HG03342 (cell line): ENCODE measurements around the gene RCOR3.
A peak's percentile ranks its signal among the peaks of the same experiment; 100 is the strongest.

ENCODE experiments used
- ATAC-seq: cut with Tn5 transposase; IDR thresholded peaks from one replicate; pipeline ENCODE4 v1.9.1; 2021; ENCODE audit warnings: mild to moderate bottlenecking, moderate library complexity; ENCODE audit not compliant: unreplicated experiment

The RCOR3 gene

DNA sequence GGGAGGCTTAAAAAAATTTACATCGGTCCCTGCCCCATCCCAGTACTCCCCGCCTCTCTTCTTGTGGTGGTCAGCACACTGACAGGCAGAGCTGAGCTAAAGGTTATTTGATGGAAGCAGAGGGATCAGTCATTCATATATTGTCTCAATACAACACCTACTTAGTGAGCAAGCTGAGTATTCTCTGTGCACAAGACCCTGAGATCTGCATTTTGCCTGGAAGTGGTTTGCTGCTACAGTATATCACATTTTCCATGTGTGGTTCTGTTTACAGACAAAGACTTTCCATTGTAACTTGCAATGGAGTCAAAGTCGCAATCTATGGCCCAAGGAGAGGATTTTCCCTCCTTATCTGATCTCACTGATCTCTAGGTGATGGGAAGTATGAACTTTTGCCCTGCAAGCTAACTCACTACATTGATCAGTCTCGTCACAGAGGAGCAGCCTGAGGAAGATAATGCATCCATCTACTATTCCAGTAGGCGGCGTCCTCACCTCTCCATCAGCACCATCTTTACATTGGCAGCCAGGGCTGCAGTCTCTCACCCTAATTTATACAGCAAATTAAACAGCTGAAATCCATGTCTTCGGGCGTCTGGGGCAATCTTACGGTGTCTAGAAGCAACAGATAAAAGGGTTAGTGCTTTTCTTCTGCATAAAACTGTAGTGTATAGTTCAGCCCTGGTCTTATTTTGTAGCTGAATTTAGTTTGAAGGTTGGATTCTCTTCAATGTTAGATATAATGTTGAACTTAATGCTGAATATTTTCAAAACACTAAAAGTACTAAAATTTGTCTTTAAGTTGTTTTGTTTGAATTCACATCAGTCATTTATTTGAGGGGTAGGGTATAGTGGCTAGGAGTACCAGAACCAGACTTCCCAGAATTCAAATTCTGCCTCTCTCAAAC, 64.2 kb downstream of the RCOR3 start:
- ATAC-seq: peak; percentile 39

DNA sequence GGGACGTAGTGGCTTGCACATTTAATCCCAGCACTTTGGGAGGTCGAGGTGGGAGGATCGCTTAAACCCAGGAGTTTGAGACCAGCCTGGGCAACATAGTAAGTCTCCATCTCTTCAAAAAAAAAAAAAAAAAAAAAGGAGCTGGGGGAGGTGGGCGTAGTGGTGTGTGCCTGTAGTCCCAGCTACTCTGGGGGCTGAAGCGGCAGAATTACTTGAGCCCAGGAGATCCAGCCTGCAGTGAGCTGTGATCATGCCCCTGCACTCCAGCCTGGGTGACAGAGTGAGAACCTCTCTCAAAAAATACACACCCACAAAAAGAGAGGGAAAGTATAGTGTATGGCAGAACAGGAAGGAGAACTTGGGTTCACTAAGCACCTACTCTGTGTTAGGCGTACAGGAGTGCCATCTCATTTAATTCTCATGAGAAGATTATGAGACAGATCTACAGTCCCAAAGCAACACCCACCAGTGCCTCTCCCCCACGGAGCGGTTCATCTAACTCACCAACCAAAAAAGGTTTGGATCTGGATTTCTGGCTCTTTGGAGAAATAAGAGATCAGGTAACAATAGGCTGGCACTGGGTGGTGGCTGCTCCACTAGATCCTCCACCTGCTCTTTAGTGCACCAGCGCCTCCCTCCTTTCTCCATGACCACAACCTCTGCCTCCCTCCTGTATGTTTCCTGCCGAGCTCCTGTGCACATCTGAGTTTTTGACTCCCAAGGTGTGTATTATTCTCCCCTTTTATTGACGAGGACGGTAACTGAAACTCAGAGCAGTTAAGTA, 66.0 kb downstream of the RCOR3 start:
- ATAC-seq: no peak

DNA sequence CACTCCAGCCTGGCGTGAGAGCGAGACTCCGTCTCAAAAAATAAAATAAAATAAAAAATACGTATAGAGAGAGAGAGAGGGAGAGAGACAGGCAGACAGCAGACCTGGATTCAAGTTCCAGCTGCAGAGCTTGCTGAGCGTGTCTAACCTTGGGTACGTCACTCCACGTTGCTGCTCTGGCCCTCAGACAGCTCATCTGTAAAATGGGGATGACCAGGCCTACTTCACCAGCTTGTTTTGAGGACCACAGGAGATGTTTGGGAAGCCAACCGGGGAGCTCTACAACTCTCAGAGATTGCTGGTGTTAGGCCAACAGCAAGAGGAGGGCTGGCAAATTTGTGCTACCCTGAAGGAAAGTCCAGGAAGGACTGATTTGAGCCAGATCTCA, 67.0 kb downstream of the RCOR3 start:
- no peak for ATAC-seq

DNA sequence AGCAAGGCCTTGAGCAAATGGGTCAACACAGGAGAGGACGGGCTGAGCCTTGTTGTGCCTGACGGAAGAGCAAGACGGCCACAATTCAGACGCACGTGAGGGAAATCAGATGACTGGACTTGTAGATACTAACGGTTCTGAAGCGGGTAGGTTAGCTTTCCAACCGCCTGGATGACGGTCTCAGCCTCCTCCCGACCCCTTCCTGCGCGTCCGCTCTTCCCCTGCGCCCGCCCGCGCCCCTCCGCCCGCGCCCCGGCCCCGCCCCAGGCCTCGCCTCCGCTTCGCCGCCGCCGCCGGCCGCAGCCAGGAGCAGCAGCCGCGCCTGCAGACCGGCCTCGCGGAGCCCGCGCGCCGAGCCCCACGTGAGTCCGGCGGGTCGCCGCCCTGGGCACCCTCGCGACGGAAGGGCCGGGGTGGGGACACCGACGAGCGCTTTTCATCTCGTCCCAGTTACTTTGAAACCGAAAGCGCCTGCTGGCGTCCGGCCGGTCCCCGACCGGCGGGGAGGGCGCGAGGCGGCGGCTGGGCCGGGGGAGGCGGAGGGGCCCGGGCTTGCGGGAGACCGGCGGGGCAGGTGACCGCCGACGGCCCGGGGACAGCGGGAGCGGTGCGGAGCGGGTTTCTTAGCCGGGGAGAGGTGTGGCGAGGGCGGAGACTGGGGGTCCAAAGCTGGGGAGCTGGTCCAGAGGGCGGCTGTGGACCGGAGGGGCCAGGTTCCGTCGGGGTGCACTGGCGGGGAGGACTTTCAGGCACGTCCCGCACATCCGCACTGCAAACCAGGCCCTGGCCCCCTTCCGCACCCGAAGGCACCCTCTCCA, 67.6 kb downstream of the RCOR3 start, which contains the start of gene TRAF5:
Gene TRAF5 (plus strand): TSS at position 306 of the 818 bp plus-strand sequence. CDS start 26,407 bp downstream, outside the sequence.
- ATAC-seq: peak; percentile 27

DNA sequence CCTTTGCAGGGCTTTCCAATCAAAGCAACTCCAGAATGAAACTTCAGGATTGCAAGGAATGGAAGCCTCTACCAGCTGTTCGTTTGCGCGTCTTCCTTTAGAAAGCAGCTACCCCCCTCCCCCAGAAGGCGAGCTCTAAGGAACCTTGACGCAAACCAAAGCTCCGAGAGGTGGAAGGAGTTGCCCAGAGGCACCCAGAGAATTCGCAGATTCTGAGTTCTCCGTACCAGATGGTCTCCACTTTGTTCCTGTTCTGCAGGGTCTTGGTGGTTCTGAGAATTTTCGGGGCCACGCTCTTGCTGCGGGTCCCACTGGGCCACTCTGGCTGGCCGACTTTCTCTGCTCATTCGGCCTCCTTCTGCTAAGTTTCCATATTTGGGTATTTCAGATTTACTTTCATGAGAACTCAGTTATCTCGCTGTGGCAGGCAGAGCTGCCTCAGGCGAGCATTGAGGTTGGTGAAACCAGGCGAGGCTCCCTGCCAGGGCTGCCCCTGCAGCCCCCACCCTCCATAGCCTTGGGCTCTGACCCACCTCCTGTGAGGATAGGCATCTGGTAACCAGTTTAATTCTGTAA, 68.3 kb downstream of the RCOR3 start:
- peak; percentile 24 for ATAC-seq

DNA sequence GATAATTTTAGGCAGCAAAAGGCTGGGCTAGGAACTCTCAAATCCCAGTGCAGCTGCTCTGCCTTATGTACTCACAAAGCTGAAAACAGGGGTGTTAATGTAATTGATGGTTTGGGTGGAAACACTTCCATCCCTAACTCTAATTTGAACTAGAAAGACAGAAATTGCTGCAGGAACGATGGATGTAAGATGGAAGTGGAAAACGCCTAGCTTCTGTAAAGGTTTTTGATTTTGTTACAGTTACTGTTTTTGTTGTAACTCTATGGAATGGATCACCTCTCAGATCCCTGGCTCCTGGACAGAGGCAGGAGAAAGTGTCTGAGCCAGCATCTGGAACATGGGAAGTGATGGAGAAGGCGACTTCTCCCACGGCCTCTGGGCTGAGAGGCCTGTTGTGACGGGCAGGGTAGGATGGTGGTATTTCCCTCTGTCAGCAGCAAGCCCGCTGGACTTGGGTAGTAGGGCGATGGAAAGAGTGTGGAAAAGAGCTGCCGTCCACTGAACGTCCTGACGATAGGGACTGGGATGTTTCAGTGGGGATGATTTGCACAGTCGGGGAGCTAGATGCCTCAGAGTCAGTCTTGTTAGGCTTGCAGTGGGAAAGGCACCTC, 69.0 kb downstream of the RCOR3 start:
- ATAC-seq: no peak

DNA sequence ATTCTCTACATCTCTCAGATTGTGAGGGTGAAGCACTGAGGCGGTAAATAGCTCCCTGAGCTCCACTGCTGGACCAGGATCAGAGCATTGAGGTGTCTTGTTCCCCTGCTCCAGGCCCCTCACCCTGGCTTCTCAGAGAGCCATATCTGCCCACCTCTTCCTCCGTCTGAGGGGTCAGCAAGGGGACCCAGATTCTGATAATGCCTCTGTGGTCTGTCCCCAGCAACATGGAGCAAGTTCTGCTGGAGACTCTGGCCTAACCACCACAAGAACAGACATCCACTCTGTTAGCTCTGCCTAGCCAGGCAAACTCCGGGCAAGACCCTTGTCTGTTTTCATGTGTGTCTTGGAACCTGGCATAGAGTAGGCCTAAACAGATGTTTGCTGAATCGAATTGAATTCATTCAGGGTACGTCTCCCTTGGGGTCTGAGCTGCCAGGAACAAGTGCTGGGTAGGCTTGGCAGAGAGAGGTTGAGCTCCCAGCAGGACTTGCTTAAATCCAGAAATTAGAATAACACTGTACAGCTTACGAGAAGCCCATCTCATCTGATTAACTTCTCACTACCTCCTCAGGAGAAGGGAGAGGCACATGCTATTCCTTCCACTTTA, 69.8 kb downstream of the RCOR3 start:
- no peak for ATAC-seq

DNA sequence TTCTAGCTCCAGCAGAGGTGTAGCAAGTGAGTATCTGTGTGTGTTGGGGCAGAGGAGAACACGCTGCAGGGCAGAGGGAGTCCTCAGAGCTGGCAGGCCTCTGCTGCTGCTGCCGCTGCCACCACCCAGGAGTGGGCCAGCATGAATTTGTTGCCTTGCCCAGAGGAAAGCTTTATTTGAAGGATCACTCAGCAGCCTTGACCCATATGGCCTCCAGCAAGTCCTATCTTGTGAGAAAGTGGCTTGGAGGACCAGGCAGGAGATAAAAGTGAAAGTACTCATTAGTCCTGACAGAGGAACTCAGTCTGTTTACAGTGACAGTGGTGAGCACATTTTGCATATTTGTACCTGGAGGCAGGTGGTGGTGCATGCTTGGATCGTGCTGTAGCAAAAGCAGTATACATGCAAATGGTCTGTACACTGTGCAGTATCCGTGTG, 70.6 kb downstream of the RCOR3 start:
- ATAC-seq: peak; percentile 55

DNA sequence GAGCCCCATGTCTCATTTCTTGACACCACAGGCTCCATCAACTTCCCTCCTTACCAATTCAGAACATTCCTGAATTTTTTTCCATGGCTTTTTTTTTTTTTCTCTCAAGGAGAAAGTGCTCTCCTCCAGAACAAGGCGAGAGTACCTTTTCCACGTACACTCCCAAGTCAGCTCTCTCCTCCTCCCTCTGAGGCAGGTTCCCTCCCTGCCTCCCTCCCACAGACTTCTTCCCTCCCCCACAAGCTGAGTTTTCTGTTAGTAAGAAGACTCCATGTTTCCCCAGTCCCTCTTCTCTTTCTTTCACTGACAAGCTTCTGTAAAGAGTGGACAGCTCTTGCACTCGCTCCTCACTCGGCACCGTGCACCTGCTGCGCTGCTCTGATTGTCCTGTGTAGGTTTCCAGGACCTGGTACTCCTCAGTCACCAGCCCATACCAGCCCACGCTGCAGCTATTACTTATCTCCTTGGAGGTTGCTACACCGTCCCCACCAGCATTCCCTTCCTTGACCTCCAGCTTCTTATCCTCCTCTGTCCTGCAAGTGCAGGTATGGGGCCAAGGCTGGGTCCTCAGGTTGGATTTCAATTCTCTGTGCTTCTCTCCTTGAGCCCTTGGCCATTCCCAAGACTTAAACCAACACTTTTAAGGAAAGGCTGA, 71.2 kb downstream of the RCOR3 start:
- no peak for ATAC-seq

DNA sequence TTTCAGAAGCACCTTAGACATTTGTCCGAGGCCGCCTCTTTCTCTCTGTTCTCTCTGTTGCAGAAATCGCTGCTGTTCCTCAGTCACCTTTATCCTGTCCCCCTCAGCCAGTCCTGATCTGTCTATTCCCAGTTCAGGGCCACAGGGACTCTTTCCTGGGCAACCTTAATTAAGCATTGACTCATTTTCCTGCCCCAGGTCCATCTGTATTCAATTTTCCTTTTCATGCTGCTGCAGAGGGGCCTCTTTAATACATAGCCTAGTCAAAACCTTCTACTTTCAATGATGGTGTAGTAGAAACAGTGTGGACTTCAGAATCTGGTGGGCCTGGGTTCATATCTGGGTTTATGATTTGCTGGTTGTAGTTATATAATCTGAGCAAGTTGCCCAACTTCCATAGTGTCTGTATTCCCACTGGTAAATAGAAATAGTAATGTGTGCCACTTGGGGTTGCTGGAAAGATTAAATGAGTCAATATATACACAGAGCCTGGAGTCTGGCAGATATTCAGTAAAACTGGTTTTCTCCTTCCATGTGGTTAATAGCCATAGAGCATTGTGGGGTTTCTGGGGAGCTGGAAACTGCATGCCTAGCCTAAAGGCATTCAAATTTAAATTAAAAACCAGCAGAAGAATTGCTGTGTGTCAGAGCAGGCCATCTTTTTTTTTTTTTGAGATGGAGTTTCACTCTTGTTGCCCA, 72.0 kb downstream of the RCOR3 start:
- no peak for ATAC-seq

DNA sequence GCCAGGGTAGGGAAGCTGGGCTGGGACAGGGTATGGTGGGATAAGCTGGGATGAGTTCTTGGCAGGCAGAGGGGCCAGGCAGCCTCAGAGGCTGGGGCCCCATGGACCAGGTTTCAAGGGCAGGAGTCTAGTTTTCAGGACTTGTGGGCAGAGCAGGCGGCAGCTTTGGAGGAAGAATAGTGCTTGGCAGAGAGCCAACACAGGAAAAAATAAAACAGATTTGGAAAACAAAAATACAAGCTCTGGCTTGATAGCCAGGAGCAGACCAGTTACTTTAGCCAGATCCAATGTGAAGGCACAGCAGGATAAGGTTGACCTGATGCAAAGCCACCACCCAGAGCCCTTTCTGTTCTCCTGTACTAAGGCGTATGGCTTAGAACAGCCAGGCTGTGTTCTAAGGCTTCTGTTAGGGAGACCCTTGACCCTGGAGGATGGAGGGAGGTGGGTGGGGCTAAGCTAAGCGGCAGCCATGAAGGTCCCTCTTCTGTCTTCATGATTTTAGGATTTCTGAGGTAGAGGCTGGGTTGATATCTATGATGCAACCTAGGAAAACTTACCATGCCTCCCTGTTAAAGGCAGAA, 73.0 kb downstream of the RCOR3 start:
- no peak for ATAC-seq

DNA sequence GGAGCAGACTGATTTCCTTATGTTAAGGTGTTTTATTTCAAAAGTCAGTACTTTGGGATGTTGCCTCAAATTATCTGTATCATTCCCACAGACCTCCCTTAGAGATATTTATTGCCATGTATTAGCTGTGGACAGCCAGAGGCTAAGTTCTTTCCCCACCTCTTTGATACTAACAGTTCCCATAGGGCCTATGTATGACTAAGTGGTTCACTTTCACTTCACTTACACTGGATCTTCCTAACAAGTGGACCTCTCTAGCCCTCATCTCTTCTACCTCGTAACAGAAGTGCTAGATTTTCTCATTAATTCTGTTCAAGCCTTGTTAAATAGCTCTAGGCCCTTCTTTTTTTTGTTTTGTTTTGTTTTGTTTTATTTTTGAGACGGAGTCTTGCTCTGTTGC, 73.7 kb downstream of the RCOR3 start:
- ATAC-seq: no peak

DNA sequence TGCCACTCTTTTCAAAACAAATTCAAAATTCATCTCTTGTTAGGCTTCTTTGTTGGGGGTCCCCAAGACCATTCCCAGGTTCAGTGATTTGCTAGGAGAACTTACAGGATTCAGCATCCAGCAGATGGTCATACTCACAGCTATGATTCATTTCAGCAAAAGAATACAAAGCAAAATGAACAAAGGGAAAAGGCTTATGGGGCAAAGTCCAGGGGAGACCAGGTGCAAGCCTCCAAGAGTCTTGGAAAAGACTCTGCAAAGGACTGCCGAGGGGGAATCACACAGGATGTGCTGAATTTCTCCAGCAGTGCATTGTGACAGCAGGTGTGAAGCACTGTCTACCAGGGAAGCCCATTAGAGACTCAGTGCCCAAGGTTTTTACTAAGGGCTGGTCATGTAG, 74.7 kb downstream of the RCOR3 start:
- no peak for ATAC-seq

DNA sequence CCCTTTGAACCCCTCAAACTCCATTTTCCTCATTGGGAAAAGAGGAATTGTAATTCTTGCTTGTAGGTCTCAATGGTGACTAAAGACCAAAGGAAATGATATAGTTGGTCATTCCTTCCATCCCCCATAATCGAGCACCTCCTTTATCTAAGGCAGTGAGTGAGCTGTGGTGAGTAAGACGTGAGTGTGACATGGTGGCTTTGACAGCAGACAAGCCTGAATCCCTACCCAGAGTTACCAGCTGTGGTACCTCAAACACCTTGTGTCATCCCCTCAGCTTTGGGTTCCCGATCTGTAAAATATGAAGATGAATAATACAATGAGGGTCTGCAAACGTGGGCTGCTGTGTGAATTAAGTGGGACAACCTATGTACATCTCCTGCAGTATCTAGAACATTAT, 75.8 kb downstream of the RCOR3 start:
- ATAC-seq: no peak

DNA sequence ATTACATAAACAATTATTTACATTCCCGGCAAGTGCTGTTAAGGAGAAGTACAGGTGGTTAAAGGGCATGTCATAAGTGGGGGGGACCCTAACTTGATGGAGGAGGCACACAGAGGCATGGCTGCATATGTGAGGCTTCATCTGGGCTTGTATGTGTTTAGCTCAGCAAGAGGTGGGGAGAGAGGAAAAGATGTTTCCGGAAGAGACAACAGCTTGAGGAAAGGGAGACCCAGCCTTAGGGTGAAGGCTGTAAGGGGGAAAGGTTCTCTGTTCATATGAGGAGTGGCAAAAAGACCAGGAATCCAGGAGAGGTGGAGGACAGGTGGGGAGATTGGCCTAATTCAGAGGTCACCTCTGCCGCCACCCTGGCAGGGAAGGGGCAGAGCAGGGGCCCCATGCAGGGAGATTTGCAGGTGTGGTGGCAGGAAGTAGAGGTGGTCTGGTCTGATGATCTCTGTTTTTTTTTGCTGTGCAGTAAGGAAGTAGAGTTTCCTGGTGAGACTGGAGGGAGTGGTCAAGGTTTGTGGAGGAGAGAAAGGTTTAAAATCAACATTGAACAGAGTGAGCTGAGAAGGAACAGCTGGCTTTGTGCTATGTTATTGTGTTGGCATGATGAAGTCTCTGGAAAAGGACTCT, 76.5 kb downstream of the RCOR3 start:
- peak; percentile 90 for ATAC-seq

DNA sequence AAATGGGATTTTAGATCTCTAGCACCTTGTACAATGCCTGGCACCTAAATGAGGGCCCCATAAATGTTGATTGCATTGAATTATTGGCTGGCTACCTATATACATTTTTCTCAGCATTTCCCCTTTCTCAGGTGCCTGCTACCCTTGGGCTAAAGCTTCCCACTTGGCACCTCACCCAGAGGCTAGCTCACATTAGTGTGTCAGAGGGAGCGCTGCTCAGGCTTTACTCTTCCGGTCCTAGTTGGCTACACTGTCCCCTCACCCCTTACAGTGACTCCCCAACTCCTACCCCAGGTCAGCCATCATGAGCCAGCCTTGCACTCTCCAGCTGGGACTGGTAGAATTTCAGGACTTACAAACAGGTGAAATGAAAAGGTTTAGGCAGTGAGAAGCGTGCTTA, 77.0 kb downstream of the RCOR3 start:
- ATAC-seq: no peak

DNA sequence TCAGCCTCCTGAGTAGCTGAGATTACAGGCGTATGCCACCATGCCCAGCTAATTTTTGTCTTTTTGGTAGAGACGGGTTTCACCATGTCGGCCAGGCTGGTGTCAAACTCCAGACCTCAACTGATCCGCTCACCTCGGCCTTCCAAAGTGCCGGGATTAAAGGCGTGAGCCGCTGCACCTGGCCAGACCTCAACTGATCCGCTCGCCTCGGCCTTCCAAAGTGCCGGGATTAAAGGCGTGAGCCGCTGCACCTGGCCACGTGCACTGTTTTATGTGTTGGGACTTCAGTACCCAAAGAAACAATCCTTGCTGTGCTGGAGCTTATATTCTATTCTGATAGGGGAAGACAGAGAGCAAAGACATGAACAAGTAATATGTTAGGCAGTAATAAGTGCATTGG, 77.6 kb downstream of the RCOR3 start:
- no peak for ATAC-seq
